SJCRH30 (cell line): ENCODE measurements around the gene UNCX. TPM values are rescaled to one million over a fixed set of nuclear protein-coding genes. Genes with fewer than 3 reads are reported as not detected.
"Not testable (repeated sequence)": the region's sequence is repeated elsewhere in the genome, so short reads cannot be mapped to it uniquely, and the experiment has no call there.

ENCODE experiments used
- DNase-seq, 2 experiments: peaks; one replicate each; pipeline ENCODE4 v3.0.0-alpha.2; 2015 to 2020
- H3K27ac ChIP-seq: fragments of 250-450 bp; sonication (Bioruptor Pico); 2 replicates; pipeline ENCODE4 v1.5.1; 2020; ENCODE audit warnings: mild to moderate bottlenecking, moderate library complexity
- H3K27me3 ChIP-seq: fragments of 250-450 bp; sonication (Bioruptor Pico); 2 replicates; pipeline ENCODE4 v1.5.1; 2020; ENCODE audit warnings: mild to moderate bottlenecking, moderate library complexity
- H3K36me3 ChIP-seq: fragments of 250-450 bp; sonication (Bioruptor Pico); 2 replicates; pipeline ENCODE4 v1.5.1; 2020; ENCODE audit warnings: mild to moderate bottlenecking, moderate library complexity
- H3K4me1 ChIP-seq: fragments of 250-450 bp; sonication (Bioruptor Pico); 2 replicates; pipeline ENCODE4 v1.5.1; 2020; ENCODE audit warnings: mild to moderate bottlenecking, moderate library complexity
- H3K4me3 ChIP-seq: fragments of 250-450 bp; sonication (Bioruptor Pico); 2 replicates; pipeline ENCODE4 v1.5.1; 2020; ENCODE audit warnings: mild to moderate bottlenecking, moderate library complexity
- H3K9me3 ChIP-seq: fragments of 250-450 bp; sonication (Bioruptor Pico); replicated peaks from 2 replicates; pipeline ENCODE4 v1.5.1; 2020; ENCODE audit warnings: mild to moderate bottlenecking, moderate library complexity
- total RNA-seq: library from RNA; depleted of rRNA; stranded (reverse); fragments of >200 nt; shearing (Covaris generic); gene quantifications from 2 replicates; pipeline ENCODE4 v1.2.3, GENCODE V29; 2014

UNCX gene
- total RNA-seq, 1 experiment from 2014 or later, result 0.30 TPM

- no peak overlapping the region for H3K27ac ChIP-seq
- H3K4me3 ChIP-seq, result no peak overlapping the region
- no peaks in the 10 kb centered on the region for H3K9me3 ChIP-seq
- no peak for DNase-seq
- H3K36me3 ChIP-seq, result no peaks in the 10 kb centered on the region
- H3K4me1 ChIP-seq, result no peaks in the 10 kb centered on the region
- H3K27me3 ChIP-seq, result no peaks in the 10 kb centered on the region
These were observed 43.0 kb downstream of the UNCX start for GRCh38 chr7:1275451-1276381.

- H3K27me3 ChIP-seq, result no peaks in the 10 kb centered on the region
- no peaks in the 10 kb centered on the region for H3K9me3 ChIP-seq
- no peak for DNase-seq
- H3K36me3 ChIP-seq, result no peaks in the 10 kb centered on the region
- H3K27ac ChIP-seq, result no peak overlapping the region
- H3K4me3 ChIP-seq, result no peak overlapping the region
- no peaks in the 10 kb centered on the region for H3K4me1 ChIP-seq
These were observed 44.0 kb downstream of the UNCX start for GRCh38 chr7:1276626-1277175.

- Histone ChIP-seq H3K27me3 (no peaks in the 10 kb centered on the region), H3K4me3 (no peak overlapping the region), H3K36me3 (no peaks in the 10 kb centered on the region), H3K27ac (no peak overlapping the region), H3K9me3 (no peaks in the 10 kb centered on the region), H3K4me1 (no peaks in the 10 kb centered on the region)
- no peak for DNase-seq
These were observed 45.9 kb downstream of the UNCX start for GRCh38 chr7:1278543-1278942.

GRCh38 chr7:1279041-1279440 is 46.4 kb downstream of the UNCX start:
- H3K4me1 ChIP-seq, result no peaks in the 10 kb centered on the region
- H3K27me3 ChIP-seq, result no peaks in the 10 kb centered on the region
- no peaks in the 10 kb centered on the region for H3K36me3 ChIP-seq
- no peak for DNase-seq
- no peak overlapping the region for H3K4me3 ChIP-seq
- no peaks in the 10 kb centered on the region for H3K9me3 ChIP-seq
- H3K27ac ChIP-seq, result no peak overlapping the region

GRCh38 chr7:1279895-1280294 is 47.2 kb downstream of the UNCX start:
- H3K36me3 ChIP-seq, DNase-seq, H3K27ac ChIP-seq, H3K4me3 ChIP-seq, H3K4me1 ChIP-seq, H3K9me3 ChIP-seq, H3K27me3 ChIP-seq: not testable (repeated sequence)

GRCh38 chr7:1281068-1281467 is 48.4 kb downstream of the UNCX start:
- Histone ChIP-seq H3K27me3 (no peaks in the 10 kb centered on the region), H3K4me1 (no peaks in the 10 kb centered on the region), H3K36me3 (no peaks in the 10 kb centered on the region), H3K9me3 (no peaks in the 10 kb centered on the region), H3K4me3 (no peak overlapping the region), H3K27ac (no peak overlapping the region)
- no peak for DNase-seq

GRCh38 chr7:1282679-1283078 is 50.0 kb downstream of the UNCX start:
- DNase-seq, result no peak
- no peak overlapping the region for H3K4me3 ChIP-seq

GRCh38 chr7:1283337-1283736 is 50.7 kb downstream of the UNCX start:
- no peaks in the 10 kb centered on the region for H3K27me3 ChIP-seq
- H3K4me1 ChIP-seq, result no peaks in the 10 kb centered on the region
- no peak overlapping the region for H3K4me3 ChIP-seq
- no peak overlapping the region for H3K27ac ChIP-seq
- no peaks in the 10 kb centered on the region for H3K36me3 ChIP-seq
- no peak for DNase-seq
- H3K9me3 ChIP-seq, result no peaks in the 10 kb centered on the region

More at GRCh38 chr7:1282679-1283078, 50.0 kb downstream of the UNCX start:
- H3K9me3 ChIP-seq, result no peaks in the 10 kb centered on the region
- no peaks in the 10 kb centered on the region for H3K27me3 ChIP-seq
- no peak overlapping the region for H3K27ac ChIP-seq
- no peaks in the 10 kb centered on the region for H3K4me1 ChIP-seq
- H3K36me3 ChIP-seq, result no peaks in the 10 kb centered on the region

- H3K27ac ChIP-seq, result no peak overlapping the region
- no peak for DNase-seq
- no peak overlapping the region for H3K4me3 ChIP-seq
- no peaks in the 10 kb centered on the region for H3K9me3 ChIP-seq
- H3K27me3 ChIP-seq, result no peaks in the 10 kb centered on the region
- no peaks in the 10 kb centered on the region for H3K4me1 ChIP-seq
- H3K36me3 ChIP-seq, result no peaks in the 10 kb centered on the region
These were observed 51.5 kb downstream of the UNCX start for GRCh38 chr7:1283941-1284742.

GRCh38 chr7:1284743-1285458 is 52.2 kb downstream of the UNCX start:
- Histone ChIP-seq H3K9me3 (no peaks in the 10 kb centered on the region), H3K36me3 (no peaks in the 10 kb centered on the region), H3K27me3 (no peaks in the 10 kb centered on the region), H3K4me3 (no peak overlapping the region), H3K27ac (no peak overlapping the region), H3K4me1 (no peaks in the 10 kb centered on the region)
- no peak for DNase-seq

GRCh38 chr7:1285556-1286301 is 53.1 kb downstream of the UNCX start:
- Histone ChIP-seq H3K27ac (no peak overlapping the region), H3K36me3 (no peaks in the 10 kb centered on the region), H3K9me3 (no peaks in the 10 kb centered on the region), H3K4me3 (no peak overlapping the region), H3K27me3 (no peaks in the 10 kb centered on the region), H3K4me1 (no peaks in the 10 kb centered on the region)
- no peak for DNase-seq
